ENCODE measurements around the gene ANKRD29. TPM values are rescaled to one million over a fixed set of nuclear protein-coding genes. Genes with fewer than 3 reads are reported as not detected.

Gene ANKRD29
- total RNA-seq, 2 experiments from 2014 or later = not detected

DNA sequence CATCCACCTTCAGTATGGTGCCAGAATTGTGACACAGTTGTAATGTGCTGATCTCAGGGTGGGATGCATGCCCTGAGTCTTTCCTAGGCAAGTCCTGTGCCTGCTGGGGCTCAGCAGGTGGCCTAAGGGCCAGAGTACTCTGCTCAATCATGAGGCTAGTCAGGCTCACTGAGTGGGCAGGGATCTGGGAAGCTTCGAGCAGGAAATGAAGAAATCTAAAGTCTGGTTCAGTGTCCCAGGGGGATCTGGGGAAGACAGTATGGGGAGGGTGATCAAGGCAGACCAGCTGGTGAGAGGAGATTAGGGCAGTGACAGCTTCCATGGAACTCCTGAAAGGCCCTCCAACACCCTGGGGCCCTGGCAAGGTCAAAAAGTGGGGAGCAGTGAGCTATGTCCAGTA, 8.9 kb upstream of the ANKRD29 start:
- H3K9me3 Mint-ChIP-seq = no peaks in the 10 kb centered on the region
- intact Hi-C loops (cut with micrococcal nuclease) = no loop called here
- POLR2A ChIA-PET = no interaction called here
- H3K27me3 Mint-ChIP-seq = peaks cover 7% of the 10 kb centered on the region
- H3K4me3 Mint-ChIP-seq = no peak overlapping the region
- CTCF ChIA-PET = no interaction called here
- no peaks in the 10 kb centered on the region for H3K36me3 Mint-ChIP-seq (ENCODE audit: low read depth)
- H3K27ac Mint-ChIP-seq = no peak overlapping the region
- ATAC-seq = no peak
- peaks cover 11% of the 10 kb centered on the region for H3K4me1 Mint-ChIP-seq (ENCODE audit: low read depth)
- no peak for DNase-seq
- TF ChIP-seq, protein P1, sequence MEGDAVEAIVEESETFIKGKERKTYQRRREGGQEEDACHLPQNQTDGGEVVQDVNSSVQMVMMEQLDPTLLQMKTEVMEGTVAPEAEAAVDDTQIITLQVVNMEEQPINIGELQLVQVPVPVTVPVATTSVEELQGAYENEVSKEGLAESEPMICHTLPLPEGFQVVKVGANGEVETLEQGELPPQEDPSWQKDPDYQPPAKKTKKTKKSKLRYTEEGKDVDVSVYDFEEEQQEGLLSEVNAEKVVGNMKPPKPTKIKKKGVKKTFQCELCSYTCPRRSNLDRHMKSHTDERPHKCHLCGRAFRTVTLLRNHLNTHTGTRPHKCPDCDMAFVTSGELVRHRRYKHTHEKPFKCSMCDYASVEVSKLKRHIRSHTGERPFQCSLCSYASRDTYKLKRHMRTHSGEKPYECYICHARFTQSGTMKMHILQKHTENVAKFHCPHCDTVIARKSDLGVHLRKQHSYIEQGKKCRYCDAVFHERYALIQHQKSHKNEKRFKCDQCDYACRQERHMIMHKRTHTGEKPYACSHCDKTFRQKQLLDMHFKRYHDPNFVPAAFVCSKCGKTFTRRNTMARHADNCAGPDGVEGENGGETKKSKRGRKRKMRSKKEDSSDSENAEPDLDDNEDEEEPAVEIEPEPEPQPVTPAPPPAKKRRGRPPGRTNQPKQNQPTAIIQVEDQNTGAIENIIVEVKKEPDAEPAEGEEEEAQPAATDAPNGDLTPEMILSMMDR (IDR thresholded peaks at IDR 0.05) = no peak

DNA sequence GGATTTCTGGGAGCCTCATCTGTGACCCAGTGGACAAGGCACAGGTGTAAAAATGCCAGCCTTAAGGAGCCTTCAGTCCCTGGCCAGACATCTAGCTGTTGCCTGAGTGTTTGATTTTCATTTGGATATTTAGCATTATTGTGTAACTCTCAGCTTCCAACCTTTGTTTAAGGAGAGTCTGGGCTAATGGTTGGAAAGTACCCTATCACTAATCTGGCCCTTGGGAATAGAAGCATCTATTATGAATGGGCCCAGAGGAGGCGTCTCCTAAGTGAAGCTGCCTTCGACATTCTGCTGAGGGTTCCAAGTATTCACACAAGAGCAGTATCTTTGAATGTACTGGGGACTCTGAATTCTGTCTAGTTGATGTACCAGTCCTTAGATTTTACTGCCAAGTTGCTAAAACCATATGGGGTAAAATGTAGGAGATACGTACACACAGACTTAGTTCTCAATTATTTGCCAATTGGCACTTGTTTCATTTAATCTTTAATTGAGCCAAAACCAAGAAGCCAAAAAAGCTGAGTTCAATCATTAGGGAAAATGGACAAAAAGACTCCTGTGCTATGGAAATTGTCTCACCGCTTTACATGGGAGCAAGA, 7.2 kb upstream of the ANKRD29 start:
- intact Hi-C loops (cut with micrococcal nuclease) = no loop called here
- no peak for DNase-seq
- no peaks in the 10 kb centered on the region for H3K9me3 Mint-ChIP-seq
- ChIA-PET CTCF (no interaction called here), POLR2A (interaction anchor here (1.0 kb wide), 1 partner anchor 25 kb away, joined by 3 read pairs; no protein-coding TSS in a partner anchor)
- TF ChIP-seq, protein P1 (IDR thresholded peaks at IDR 0.05) = no peak
- H3K27me3 Mint-ChIP-seq = peaks cover 5% of the 10 kb centered on the region
- no peak overlapping the region for H3K4me3 Mint-ChIP-seq
- no peaks in the 10 kb centered on the region for H3K36me3 Mint-ChIP-seq (ENCODE audit: low read depth)
- ATAC-seq = no peak
- peaks cover 11% of the 10 kb centered on the region for H3K4me1 Mint-ChIP-seq (ENCODE audit: low read depth)
- H3K27ac Mint-ChIP-seq = no peak overlapping the region

DNA sequence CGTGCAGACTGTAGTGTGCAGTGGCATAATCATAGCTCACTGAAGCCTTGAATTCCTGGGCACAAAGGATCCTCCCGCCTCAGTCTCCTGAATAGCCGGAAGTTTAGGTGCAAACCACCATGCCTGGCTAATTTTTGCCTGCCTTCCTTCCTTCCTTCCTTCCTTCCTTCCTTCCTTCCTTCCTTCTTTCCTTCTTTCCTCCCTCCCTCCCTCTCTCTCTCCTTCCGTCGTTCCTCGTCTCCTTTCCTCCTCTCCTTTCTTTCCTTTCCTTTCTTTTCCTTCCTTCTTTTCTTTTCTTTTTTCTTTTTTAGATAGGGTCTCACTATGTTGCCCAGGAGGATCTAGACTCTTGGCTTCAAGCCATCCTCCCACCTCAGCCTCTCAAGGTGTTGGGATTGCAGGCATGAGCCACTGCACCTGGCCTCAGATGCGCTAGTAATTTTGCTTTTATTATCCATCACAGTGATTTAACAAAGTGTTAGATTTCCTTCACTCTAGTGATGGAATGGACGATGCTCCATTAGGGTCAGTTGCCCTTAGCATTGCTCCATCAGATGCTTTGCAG, 6.6 kb upstream of the ANKRD29 start:
- H3K4me3 Mint-ChIP-seq = no peak overlapping the region
- no peak overlapping the region for H3K27ac Mint-ChIP-seq
- ChIA-PET CTCF (no interaction called here), POLR2A (no interaction called here)
- no peaks in the 10 kb centered on the region for H3K36me3 Mint-ChIP-seq (ENCODE audit: low read depth)
- DNase-seq (no peak), ATAC-seq (no peak)
- TF ChIP-seq, protein P1 (IDR thresholded peaks at IDR 0.05) = no peak
- no peaks in the 10 kb centered on the region for H3K9me3 Mint-ChIP-seq
- peaks cover 7% of the 10 kb centered on the region for H3K27me3 Mint-ChIP-seq
- peaks cover 11% of the 10 kb centered on the region for H3K4me1 Mint-ChIP-seq (ENCODE audit: low read depth)
- intact Hi-C loops (cut with micrococcal nuclease) = no loop called here

DNA sequence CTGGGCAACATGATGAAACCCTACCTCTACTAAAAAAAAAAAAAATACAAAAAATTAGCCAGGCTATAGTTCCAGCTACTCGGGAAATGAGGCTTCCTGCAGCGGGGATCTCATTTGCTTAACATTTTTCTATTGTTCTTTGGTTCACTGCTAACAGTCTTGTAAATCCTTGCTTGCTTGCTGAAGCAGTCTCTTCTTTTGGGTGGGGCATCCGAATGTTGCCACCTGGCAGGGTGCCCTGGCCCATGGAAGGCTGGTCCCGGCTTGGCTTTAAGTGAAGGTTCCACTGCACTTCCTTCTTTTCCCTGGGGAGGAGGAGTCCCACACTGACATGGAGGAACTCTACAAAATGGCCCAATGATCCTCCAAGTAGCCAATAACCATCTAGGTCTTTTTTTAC, 6.0 kb upstream of the ANKRD29 start:
- intact Hi-C loops (cut with micrococcal nuclease) = no loop called here
- ChIA-PET CTCF (no interaction called here), POLR2A (no interaction called here)
- Mint-ChIP-seq H3K4me3 (no peak overlapping the region), H3K9me3 (no peaks in the 10 kb centered on the region), H3K36me3 (ENCODE audit: low read depth) (no peaks in the 10 kb centered on the region), H3K27me3 (peaks cover 7% of the 10 kb centered on the region), H3K27ac (no peak overlapping the region), H3K4me1 (ENCODE audit: low read depth) (peaks cover 6% of the 10 kb centered on the region)
- TF ChIP-seq, protein P1 (IDR thresholded peaks at IDR 0.05) = no peak
- no peak for DNase-seq
- no peak for ATAC-seq

DNA sequence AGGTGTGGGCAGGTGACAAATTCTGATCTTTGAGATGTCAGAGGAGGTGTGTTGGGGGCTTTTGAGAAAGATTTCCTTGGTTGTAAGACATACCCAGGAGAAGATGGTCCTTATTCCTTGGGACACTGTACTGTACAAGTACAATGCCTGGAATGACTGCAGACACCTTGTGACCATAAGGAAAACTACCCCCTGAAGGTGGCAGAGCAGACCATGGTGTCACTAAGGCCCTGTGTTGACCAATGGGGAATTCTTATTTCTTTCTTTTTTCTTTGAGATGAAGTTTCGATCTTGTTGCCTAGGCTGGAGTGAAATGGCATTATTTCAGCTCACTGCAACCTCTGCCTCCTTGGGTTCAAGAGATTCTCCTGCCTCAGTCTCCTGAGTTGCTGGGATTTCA, 4.4 kb upstream of the ANKRD29 start:
- H3K27ac Mint-ChIP-seq = no peak overlapping the region
- H3K27me3 Mint-ChIP-seq = peaks cover 10% of the 10 kb centered on the region
- ATAC-seq (no peak), DNase-seq (no peak)
- H3K4me3 Mint-ChIP-seq = no peak overlapping the region
- intact Hi-C loops (cut with micrococcal nuclease) = no loop called here
- peaks cover 9% of the 10 kb centered on the region for H3K4me1 Mint-ChIP-seq (ENCODE audit: low read depth)
- CTCF ChIA-PET = interaction anchor here (1.3 kb wide), 1 partner anchor 36 kb away, joined by 4 read pairs; no protein-coding TSS in a partner anchor
- TF ChIP-seq, protein P1 (IDR thresholded peaks at IDR 0.05) = no peak
- H3K36me3 Mint-ChIP-seq (ENCODE audit: low read depth) = no peaks in the 10 kb centered on the region
- POLR2A ChIA-PET = no interaction called here
- H3K9me3 Mint-ChIP-seq = no peaks in the 10 kb centered on the region
